ENCODE data around the gene PLEKHA3. TPM values are rescaled to one million over a fixed set of nuclear protein-coding genes. Genes with fewer than 3 reads are reported as not detected.

Gene PLEKHA3
- total and polyA plus RNA-seq, 9 of the 15 experiments (the other 6 are each of a cell fraction or from before 2014, with no cell fraction given) = 2.3 to 23.4 (median 10.5) TPM

GRCh38 chr2:178523596-178524134 is 43.4 kb downstream of the PLEKHA3 start:
- Histone ChIP-seq H3K9me1 (ENCODE audit: control insufficient read depth, insufficient read depth, low read length) (no peaks in the 10 kb centered on the region), H3K4me1 (replicated peaks in 1 of 2; ENCODE audit: control insufficient read depth in 2 of 2, insufficient read depth in 2 of 2, low read length in 2 of 2) (peaks cover 0 to 2% of the 10 kb centered on the region in 2 experiments; a peak in 1 of 5 replicates), H2AFZ (ENCODE audit: low read depth, low read length) (peak overlapping the region; percentile 96), H3K9me3 (replicated peaks; ENCODE audit: control insufficient read depth, insufficient read depth, low read depth, low read length) (no peaks in the 10 kb centered on the region; the same call in 1 of the 2 replicates), H4K20me1 (replicated peaks; ENCODE audit: control insufficient read depth, insufficient read depth, low read length) (peaks cover 2% of the 10 kb centered on the region), H3K36me3 (ENCODE audit: control insufficient read depth, insufficient read depth, low read length) (no peaks in the 10 kb centered on the region), H3K79me2 (ENCODE audit: control insufficient read depth, insufficient read depth, low read length) (peaks cover 47% of the 10 kb centered on the region), H3K27me3 (ENCODE audit: control insufficient read depth in 2 of 2, insufficient read depth in 2 of 2, low read length in 2 of 2) (no peaks in the 10 kb centered on the region), H3K9ac (ENCODE audit: insufficient read depth in 1 of 2, low read depth in 2 of 2, low read length in 2 of 2) (peak overlapping the region; percentile 80 to 92), H3K4me3 (peak overlapping the region; percentile 54), H3K4me2 (ENCODE audit: insufficient read depth, low read length) (peak overlapping the region; percentile 99), H3K27ac (ENCODE audit: extremely low read depth, low read depth, low read length) (peak overlapping the region; percentile 76)
- DNase-seq (ENCODE audit: extremely low read depth in 1 of 4, low spot score in 3 of 4) = peak in 3 of 4 experiments; percentile 25 to 41 (median 38)
- peak; percentile 49 for FAIRE-seq
- 0% methylated on average over 8 of the region's 8 CpGs for WGBS (ENCODE audit: insufficient coverage, low coverage, missing lambda C conversion rate)
- in situ Hi-C loops (cut with MboI) = no loop called here
- peak; percentile 60 for ATAC-seq
- no TSS peak for BruUV-seq (replicated peaks)
- intact Hi-C loops (cut with micrococcal nuclease) = loop anchor here (1.0 to 5.0 kb wide), 2 partner anchors 44 to 121 kb away; no protein-coding TSS in a partner anchor
- ChIA-PET CTCF (ENCODE audit: low intra/inter-chr PET ratio) (interaction anchor here (0.6 to 0.8 kb wide), 2 partner anchors 45 to 81 kb away, joined by 4 to 5 read pairs; partner anchors contain the start of gene FKBP7), POLR2A (interaction anchor here (0.7 to 2.2 kb wide), 8 partner anchors 8 to 255 kb away, joined by 3 to 14 read pairs (median 4); partner anchors contain the start of genes PJVK and PRKRA)
- TF ChIP-seq ZNF224 (CRISPR knock-in tag; IDR thresholded peaks at IDR 0.05) (0 out of 2 replicates have a peak, but pooled peaks have one; percentile 17), PPARD (CRISPR knock-in tag; IDR thresholded peaks at IDR 0.05) (no peak), ZNF316 (IDR thresholded peaks at IDR 0.05) (no peak), ZNF699 (CRISPR knock-in tag; IDR thresholded peaks at IDR 0.05; ENCODE audit: insufficient replicate concordance) (no peak), RBM25 (IDR thresholded peaks at IDR 0.05; ENCODE audit: low read depth, low read length, severe bottlenecking) (no peak), ETV5 (CRISPR knock-in tag; IDR thresholded peaks at IDR 0.05; ENCODE audit: low read depth) (no peak), TCFL5 (CRISPR knock-in tag; conservative IDR thresholded peaks at IDR 0.05) (no peak), MCM5 (IDR thresholded peaks at IDR 0.05; ENCODE audit: low read depth) (no peak), C11orf30 (IDR thresholded peaks at IDR 0.05; ENCODE audit: low read depth) (no peak), ZBTB1 (CRISPR knock-in tag; IDR thresholded peaks at IDR 0.05; ENCODE audit: borderline replicate concordance, low read depth) (no peak), NCOA4 (IDR thresholded peaks at IDR 0.05; ENCODE audit: partially characterized antibody) (no peak), STAT5A (IDR thresholded peaks at IDR 0.05; ENCODE audit: borderline replicate concordance, low read length) (no peak), EHMT2 (IDR thresholded peaks at IDR 0.05) (no peak), TAF7 (tag; IDR thresholded peaks at IDR 0.05) (no peak), ZBTB40 (IDR thresholded peaks at IDR 0.05) (no peak), ZBTB40 (CRISPR knock-in tag; IDR thresholded peaks at IDR 0.05) (no peak)
